Inflammatory macrophage treated with lipopolysaccharide for 4 hours (primary cell): Measurements from ENCODE around the gene SAPCD1.
A peak's percentile ranks its signal among the peaks of the same experiment; 100 is the strongest.

Source experiments
- DNase-seq: peaks from one replicate; pipeline ENCODE4 v3.0.0-alpha.2; 2020

The SAPCD1 gene

GRCh38 chr6:31762356-31762755, at the start of gene SAPCD1:
Gene SAPCD1, plus strand, starts transcription at chr6:31762656. Its CDS starts 399 bp downstream, at chr6:31763055.
- DNase-seq: no peak

DNA sequence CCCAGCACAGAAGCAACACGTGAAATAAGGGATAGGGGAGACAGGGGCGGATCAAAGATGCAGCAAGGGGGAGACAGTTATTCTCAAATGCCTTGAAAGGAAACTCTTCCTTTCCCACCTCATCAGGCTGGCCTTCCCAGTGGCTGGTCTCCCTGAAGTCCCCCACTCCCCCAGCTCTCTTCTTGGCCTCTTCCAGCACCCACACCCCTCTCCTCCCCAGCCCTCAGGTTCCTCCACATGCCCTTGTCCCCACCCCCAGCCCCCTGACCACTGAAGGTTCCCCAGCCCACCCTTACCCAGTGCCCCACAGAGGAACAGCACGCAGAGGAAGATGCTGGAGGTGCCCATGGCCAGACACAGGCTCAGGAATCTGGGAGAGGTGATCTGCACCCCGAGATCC, 49.0 kb upstream of the SAPCD1 start:
- DNase-seq: no peak

- DNase-seq: no peak
Measured at GRCh38 chr6:31713991-31714684, 48.3 kb upstream of the SAPCD1 start.

DNA sequence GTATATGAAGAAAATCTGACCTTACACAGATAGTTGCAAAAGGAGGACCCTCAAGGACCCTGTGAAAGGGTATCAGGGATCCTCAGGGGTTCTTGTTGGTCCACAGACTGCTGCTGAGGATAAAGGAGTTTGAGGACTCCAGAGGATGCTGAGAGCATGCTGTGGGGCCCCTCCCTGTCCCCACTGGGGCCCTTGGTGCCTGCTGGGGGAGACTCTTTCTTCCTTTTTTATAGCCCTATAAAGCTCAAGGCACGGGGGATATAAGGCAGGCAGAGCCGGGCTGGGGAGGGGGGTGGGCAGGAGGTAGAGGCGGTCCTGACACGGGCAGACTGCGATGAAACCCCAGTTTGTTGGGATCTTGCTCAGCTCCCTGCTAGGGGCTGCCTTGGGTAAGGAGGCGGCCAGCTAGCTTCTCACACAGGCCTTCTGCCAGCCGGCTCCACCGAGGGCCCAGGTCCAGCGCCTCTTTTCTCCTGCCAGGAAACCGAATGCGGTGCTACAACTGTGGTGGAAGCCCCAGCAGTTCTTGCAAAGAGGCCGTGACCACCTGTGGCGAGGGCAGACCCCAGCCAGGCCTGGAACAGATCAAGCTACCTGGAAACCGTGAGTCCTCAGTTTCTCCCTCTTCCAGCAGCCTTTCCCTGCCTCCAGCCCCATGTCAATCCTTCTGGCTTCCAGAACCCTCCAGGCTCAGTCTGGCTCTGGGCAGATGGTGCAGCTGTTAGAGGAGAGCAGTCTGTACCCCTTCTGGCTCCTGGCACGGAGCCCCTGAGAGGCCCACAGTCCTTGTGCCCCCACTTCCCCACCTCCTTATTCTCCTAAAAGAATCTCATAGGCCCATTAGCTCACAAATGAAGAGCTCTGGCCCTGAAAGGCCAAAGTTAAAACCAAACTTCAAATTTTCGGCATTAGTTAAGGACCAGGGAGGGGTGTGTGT, 47.2 kb upstream of the SAPCD1 start, which contains the start of gene LY6G6D:
TSS of gene LY6G6D (plus strand) at position 327 of the 937 bp plus-strand sequence. CDS start at position 335, 8 bp downstream.
- DNase-seq: no peak

- no peak for DNase-seq
Measured at GRCh38 chr6:31717499-31718222, 44.8 kb upstream of the SAPCD1 start.

GRCh38 chr6:31718265-31718664, 44.2 kb upstream of the SAPCD1 start:
- no peak for DNase-seq

GRCh38 chr6:31719001-31719400, 43.5 kb upstream of the SAPCD1 start:
- DNase-seq: no peak

DNA sequence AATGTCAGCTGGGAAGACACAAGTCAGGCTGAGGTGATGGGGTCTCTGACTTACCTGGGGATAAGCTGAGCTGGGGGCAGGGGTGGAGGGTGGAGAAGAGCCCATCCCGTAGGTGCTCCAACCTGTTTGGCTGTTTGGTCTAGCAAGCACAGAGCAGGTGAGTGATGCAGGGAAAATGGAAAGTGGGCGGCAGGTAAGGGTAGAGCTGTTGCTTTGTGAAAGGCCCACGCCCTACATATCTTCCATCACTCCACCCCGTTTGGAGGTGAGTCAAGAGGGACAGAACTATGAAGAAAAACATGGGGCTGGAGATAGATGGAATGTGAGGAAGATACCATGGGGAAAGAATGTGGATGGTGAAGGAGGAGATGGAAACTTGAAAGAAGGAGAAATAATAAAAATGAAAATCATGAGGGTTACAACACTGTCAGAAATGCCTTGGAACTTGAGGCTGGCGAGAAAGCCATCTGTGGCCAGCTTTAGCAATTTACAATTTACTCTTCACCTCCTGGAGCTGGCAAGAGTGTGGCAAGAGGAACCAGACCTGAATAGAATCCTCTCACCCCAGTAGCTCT, 42.2 kb upstream of the SAPCD1 start:
- DNase-seq: no peak

DNA sequence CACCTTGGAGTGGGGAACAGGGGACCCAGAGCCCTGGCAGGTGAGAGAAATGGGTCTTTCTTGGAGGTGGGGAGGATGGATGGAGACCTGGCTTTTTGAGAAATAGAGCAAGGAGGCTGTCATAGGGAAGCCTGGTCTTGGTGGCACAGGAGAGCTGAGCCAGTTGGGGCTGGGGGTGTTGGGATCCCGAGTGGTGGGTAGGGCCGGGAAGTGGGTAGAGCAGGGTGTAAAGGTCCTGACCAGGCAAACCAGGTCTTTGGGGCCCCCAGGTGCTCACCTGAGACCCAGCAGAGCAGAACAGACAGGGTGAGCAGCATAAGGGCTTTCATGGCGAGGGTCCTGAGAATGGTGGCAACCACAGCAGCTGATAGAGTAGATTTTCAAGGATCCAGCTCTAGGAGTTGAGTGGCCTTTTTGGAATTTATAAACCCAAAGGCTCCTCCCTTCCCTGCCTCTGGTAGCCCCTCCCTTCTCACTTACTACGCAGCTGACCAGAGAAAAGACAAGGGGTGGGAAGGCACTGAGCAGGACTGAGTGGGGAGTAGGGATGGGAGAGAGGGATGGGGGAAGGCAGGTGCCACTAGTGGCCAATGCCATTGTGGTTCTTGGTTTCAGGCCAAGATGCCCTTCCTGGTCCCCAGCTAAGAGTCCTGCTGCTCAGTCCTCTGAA, 41.0 kb upstream of the SAPCD1 start, which contains the start of gene LY6G6C:
TSS of gene LY6G6C (minus strand) at position 396 of the 670 bp plus-strand sequence. CDS start at position 329, 67 bp downstream.
- no peak for DNase-seq

GRCh38 chr6:31722173-31722572, 40.3 kb upstream of the SAPCD1 start:
- no peak for DNase-seq

DNA sequence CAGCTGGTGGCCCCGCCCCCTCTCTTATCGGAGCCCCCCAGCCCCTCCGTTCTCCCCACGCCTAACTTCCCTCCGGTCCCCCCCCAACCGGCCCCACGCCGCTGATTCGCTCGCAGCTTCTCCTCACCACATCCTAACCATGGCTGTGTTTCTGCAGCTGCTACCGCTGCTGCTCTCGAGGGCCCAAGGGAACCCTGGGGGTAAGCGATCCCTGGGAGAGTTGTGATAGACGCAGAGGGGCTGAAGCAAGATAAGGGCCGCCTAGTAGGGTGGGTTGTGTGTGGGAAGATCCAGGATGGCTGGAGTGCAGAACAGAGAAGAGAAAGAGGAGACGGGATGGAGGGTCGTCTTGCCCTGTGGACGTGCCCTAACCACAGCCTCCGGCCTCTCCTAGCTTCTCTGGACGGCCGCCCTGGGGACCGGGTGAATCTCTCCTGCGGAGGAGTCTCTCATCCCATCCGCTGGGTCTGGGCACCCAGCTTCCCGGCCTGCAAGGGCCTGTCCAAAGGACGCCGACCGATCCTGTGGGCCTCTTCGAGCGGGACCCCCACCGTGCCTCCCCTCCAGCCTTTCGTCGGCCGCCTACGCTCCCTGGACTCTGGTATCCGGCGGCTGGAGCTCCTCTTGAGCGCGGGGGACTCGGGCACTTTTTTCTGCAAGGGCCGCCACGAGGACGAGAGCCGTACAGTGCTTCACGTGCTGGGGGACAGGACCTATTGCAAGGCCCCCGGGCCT, 39.0 kb upstream of the SAPCD1 start, which contains the start of gene MPIG6B:
TSS of gene MPIG6B (plus strand) at position 129 of the 735 bp plus-strand sequence. CDS start at position 140, 11 bp downstream.
- DNase-seq: no peak

- DNase-seq: no peak
Measured at GRCh38 chr6:31723980-31724691, 38.3 kb upstream of the SAPCD1 start.

DNA sequence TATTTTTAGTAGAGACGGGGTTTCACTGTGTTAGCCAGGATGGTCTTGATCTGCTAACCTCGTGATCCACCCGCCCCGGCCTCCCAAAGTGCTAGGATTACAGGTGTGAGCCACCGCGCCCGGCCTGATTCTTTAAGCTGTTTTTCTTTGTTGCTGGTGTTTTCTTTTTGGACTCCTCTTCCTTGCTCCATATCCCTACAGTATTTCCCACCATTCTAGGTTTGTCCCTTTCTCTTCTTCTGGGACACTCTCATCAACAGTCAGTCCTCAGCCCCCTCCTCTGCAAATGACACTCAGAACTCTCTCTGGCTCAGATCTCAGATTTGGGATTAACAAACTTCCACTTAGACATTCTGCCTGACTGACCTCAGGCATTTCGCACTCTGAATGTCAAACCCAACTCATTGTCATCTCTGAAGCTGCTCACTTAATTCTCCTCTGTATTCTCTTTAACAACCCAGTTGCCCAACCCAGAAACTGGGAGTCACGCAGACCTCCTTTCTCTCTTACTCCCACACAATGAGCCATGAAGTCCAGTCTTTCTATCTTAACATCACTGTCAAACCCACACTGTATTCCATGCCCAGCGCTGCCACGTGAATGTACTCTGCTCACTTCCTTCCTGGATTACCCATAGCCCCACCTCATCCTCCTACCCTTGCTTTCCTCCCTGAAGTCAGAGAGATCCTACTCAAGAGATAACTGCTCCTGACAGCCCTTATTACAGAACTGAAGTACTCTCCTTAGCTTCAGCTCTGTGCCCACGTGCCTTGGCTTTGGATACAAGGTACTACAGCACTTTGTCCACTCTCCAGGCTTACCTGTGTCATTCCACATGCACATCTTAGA, 36.7 kb upstream of the SAPCD1 start:
- peak; percentile 96 for DNase-seq

- DNase-seq: peak; percentile 94
Measured at GRCh38 chr6:31727034-31727716, 35.3 kb upstream of the SAPCD1 start.

DNA sequence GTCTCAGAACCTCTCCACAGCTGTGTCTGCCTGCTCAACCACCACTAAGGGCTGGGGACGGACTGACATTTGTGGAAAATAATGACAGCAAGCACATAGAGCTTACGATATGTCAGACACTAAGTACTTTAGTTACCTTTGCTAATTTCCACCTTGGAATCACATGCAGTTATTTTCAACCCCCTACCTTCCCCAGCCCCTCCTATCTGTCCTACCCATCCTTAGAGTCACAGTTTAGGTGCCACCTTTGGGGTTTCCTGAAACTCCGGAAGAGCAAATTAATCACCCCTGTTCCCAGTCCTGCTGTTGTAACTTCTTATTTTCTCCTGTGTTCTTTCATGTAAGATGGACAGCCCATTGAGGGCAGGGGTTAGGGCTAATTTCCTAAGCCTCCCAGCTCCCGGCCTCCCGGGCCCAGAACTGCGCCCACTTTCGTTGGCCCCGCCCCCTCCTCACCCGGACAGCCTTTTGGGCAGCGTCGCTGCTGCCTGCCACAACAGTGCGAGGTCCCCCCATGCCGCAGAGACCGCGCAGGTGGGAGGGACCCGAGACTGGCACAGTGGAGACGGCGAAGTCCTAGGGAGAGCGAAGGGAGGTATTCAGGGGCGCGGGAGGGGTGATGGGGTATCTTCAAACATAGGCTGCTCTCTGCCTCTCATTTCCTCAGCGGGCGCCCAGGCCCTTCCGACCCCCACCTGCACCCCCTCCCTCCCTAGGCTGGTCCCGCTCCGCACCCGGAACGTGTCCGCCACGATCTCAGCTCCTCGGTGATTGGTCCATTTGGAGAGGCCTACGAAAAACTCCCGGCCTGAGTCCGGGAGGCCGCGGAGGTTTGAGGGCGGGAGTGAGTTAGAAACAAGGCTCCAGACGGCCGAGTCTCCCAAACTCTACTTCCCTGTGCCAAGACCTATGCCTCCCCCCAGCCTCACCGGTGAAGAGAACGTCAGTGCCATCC, 34.5 kb upstream of the SAPCD1 start:
- no peak for DNase-seq

DNA sequence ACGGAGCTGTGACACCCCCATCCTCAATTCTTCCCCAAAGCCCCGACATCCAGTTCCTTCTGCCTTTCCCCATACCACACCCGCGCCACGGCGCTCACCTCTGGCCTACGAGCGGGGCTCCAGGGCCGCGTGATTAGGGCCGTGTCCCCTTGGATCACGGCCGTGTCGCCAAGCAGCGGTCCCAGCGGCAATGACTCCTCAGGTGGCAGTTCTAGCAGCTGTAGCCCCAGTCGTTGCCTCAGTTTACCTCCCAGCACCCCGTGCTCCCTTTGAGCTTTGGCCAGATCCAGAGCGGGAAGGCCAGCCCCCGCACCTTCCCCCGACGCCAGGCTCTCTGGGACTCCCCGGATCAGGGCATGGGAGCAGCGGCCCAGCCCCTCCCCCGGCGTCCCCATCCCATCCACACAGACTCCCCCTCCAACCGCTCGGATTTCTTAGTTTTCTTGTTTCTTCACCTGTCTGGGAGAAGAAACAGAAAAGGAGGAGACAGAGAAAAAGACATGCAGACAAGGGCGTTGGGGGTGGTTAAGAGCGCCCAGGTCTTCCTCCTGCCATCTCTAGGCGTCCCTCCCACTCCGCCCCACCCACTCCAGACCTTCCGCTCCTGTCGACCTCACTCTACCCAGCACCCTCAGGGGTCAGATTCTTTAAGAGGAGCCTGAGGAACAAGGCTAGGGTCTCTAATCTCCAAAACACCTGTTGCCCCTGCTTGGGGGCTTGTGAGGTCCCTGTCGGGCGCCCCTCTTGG, 33.5 kb upstream of the SAPCD1 start, which contains the start of gene DDAH2:
TSS of gene DDAH2 (minus strand) at position 533 of the 748 bp plus-strand sequence. CDS start at position 395, 138 bp downstream.
- no peak for DNase-seq

GRCh38 chr6:31729515-31729978, 32.9 kb upstream of the SAPCD1 start:
- peak; percentile 87 for DNase-seq
